Measurements from ENCODE around the gene SNTB2.
"Not testable (repeated sequence)": the region's sequence is repeated elsewhere in the genome, so short reads cannot be mapped to it uniquely, and the experiment has no call there.

The SNTB2 gene

GRCh38 chr16:69186642-69187445 is at the start of gene SNTB2:
TSS of gene SNTB2 (plus strand) at chr16:69187164. CDS start at chr16:69187167, 3 bp downstream.
- peak; percentile 89 to 93 for DNase-seq

GRCh38 chr16:69138608-69139007 is 48.4 kb upstream of the SNTB2 start:
- DNase-seq, result no peak

DNA sequence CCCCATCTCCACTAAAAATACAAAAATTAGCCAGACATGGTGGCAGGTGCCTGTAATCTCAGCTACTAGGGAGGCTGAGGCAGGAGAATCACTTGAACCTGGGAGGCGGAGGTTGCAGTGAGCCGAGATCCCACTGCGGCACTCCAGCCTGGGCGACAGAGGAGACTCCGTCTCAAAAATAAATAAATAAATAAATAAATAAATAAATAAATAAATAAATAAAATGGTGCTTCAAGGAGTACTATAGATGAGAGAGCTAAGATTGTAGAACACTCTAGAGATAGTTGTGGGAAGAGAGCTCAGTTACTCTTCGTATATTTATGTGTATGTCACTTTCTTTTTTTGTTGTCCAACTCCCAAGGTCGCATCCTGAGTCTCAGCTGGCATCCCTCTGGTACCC is 47.5 kb upstream of the SNTB2 start:
- not testable (repeated sequence) for DNase-seq

GRCh38 chr16:69141014-69141413 is 46.0 kb upstream of the SNTB2 start:
- no peak for DNase-seq

DNA sequence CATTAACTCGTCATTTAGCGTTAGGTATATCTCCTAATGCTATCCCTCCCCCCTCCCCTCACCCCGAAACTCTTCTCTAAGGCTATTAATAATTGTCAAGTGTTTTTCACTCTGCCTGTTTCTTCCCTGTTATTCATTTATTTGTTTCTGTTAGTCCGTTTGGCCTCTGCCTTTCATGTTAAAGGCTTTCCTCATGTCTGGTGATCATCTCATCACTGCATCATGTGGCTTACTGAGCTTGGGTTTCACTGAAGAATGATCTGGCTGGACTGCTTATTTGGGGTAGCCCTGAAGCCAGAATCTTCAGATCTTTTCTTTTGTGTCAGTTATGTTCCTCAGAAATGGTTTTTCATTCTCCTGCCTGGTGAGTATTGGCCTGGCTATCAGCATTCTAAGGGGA is 45.0 kb upstream of the SNTB2 start:
- no peak for DNase-seq

DNA sequence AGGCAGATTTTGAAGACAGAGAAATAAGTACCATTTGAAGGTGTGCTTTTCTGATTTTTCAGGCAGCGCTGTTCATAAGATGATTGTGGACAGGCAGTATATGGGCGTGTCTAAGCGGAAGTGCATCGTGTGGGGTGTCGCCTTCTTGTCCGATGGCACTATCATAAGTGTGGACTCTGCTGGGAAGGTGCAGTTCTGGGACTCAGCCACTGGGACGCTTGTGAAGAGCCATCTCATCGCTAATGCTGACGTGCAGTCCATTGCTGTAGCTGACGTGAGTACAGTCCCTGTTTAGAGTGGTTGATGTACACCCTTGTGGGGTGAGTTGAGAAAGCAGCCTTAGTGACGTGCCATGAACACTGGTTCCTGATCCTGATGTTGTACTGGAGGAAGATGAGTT is 43.8 kb upstream of the SNTB2 start:
- DNase-seq, result peak in 1 of 2 experiments; percentile 18

GRCh38 chr16:69145658-69146057 is 41.3 kb upstream of the SNTB2 start:
- DNase-seq, result peak in 1 of 2 experiments; percentile 32

DNA sequence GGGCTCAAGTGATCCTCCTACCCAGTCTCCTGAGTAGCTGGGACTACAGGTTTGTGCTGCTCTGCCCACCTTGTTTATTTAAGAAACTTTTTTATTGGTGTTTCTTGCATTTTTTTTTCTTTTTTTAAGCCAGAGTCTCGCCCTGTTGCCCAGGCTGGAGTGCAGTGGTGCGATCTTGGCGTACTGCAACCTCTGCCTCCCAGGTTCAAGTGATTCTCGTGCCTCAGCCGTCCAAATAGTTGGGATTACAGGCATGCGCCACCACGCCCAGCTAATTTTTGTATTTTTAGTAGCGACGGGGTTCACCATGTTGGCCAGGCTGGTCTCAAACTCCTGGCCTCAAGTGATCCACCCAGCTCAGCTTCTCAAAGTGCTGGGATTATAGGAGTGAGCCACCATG is 37.3 kb upstream of the SNTB2 start:
- DNase-seq, result not testable (repeated sequence)

DNA sequence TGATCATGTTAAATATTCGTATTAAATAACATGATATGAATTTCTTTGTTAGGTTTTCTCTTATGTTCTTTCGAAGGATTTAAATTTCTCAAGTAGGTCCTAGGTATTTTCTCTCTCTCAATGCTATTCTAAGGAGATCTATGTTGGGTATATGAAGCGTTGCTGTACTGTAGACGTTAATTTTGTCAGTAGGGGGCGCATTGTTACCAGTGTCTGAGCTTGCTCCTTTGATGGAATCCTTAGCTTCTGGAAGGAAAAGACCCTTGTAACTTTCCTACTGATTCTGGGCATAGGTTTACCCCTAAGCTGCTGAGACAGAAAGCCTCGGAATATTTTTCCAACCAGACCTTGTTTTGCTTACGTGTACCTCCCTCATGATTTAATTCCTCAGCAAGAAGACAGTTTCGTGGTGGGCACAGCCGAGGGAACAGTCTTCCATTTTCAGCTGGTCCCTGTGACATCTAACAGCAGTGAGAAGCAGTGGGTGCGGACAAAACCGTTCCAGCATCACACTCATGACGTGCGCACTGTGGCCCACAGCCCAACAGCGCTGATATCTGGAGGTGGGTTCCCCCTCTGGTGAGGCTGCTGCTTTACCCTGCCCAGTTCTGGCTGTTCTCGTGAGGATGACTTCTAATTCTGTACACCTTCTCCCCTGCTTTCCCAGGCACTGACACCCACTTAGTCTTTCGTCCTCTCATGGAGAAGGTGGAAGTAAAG is 36.7 kb upstream of the SNTB2 start:
- peak; percentile 48 to 81 for DNase-seq

DNA sequence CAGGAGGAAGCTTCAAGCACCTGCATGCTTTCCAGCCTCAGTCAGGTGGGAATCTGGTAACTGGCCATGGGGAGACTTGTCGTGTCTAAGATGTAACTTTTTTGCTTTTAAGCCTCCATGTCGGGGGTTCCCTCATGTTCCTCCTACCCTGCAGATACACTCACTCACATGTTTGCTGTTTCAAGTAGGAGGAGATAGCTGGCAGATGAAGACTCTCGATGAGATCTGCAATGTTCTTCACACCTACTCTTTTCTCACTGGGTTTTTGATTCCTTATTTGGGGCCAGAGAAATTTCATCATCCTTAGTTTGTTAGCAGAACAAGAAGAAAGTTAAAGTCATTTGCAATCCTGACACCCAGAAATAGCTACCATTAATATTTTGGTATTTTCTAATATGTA is 29.8 kb upstream of the SNTB2 start:
- DNase-seq, result no peak

GRCh38 chr16:69160192-69160591 is 26.8 kb upstream of the SNTB2 start:
- DNase-seq, result no peak

DNA sequence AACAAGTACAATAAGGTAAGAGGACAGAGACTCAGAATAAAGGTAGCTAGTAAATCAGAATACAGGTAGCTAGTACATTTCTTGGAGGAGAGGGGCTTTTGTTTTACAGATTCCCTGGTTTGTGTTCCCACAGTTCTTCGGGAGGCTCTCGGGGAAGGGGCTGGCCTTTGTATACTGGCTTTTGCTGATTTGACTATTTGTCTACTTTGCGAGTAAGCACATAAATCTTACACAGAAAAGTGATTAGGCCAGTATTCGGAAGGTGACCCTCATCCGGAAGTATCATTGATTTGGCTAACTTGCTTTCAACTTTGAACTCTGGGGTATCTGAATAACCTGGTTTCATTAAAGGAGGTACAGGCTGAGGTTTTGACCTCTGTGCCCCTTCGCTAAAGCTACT is 21.4 kb upstream of the SNTB2 start:
- DNase-seq, result no peak

- DNase-seq, result no peak
These were observed 20.6 kb upstream of the SNTB2 start for GRCh38 chr16:69166221-69166833.

DNA sequence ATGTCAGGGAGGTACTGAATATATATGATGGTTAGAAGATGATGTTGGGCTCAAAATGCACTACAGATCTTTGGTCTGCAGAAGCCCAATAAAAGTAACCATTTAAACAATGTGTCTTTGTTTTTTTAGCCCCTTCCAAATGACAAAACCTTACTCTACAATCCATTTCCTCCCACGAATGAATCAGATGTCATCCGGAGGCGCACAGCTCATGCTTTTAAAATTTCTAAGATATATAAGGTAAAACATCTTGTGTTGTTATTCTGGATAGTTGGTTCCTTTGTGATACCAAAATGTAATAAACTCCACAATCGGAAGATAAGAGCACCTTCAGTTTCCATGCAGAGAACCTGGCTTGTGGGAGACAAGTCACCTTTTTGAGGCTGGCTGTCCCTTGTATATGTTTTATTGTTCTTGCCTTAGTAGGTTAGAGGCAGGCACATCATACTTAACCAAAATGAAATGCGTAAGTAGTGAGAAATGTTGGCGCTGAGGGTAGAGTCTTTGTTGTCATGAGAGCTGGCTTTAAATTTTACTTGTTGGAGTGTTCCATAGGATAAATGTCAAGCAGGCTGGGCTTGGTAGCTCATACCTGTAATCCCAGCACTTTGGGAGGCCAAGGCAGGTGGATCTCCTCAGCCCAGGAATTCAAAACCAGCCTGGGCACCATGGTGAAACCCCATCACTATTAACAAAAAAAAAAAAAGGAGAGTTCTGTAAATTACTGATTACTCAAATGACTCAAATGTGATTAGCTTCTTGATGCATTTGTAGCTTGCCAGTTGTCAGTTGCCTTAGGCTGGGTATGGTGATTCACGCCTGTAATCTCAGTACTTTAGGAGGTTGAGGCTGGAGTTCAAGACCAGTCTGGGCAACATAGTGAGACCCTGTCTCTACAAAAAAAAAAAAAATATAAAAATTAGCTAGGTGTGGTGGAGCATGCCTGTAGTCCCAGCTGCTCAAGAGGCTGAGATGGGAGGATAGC is 19.7 kb upstream of the SNTB2 start:
- no peak for DNase-seq

GRCh38 chr16:69169051-69169450 is 17.9 kb upstream of the SNTB2 start:
- DNase-seq, result no peak

DNA sequence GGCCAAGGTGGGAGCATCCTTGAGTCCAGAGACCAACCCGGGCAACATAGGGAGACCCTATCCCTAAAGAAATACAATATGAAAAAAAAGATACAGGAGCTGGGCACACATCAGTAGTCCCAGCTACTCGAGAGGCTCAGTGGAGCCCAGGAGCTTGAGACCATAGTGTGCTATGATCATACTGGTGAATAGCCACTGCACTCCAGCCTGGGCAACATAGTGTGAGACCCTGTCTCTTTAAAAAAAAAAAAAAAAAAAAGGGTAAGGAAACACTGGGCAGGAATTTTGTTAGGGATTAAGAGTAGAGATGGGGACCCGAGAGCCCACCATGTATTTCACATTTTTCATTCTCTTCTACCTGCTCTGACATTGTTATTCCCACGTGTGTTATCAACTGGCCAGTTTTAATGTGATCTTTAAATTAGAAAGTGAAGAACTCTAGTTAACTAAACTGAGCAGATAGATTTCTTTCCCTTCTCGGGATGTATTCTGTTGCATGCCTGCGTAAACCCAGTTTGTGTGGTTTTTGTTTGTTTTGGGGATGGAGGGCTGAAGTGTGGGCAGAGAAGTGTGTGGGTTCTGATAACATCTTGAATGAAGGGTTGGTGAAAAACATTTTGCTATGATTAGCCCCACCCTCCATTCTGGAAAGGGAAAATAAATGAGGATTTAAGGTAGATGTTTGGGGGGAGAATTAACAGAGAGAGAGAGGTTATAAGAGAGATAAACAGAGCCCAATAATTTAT is 17.2 kb upstream of the SNTB2 start:
- DNase-seq, result no peak

- no peak for DNase-seq
These were observed 15.5 kb upstream of the SNTB2 start for GRCh38 chr16:69171325-69172084.

- DNase-seq, result no peak
These were observed 10.7 kb upstream of the SNTB2 start for GRCh38 chr16:69176033-69176800.

GRCh38 chr16:69179328-69180010 is 7.5 kb upstream of the SNTB2 start:
- DNase-seq, result peak in 1 of 2 experiments; percentile 32

DNA sequence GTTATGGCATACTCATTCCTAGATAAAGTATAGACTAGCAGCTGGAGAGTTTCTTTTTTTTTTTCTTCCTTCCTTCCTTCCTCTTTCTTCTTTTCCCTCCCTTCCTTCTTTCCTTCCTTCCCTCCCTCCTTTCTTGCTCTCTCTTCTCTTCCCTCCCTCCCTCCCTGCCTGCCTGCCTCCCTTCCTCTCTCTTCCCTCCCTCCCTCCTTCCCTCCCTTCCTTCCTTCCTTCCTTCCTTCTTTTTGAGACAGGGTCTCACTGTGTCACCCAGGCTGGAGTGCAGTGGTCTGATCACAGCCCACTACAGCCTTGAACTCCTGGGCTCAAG is 7.0 kb upstream of the SNTB2 start:
- DNase-seq, result no peak

All from NCI-H524 (cell line).